NK-92 (cell line): ENCODE measurements around the gene TULP3.

Source experiments
- DNase-seq: peaks from one replicate; lab custom pipeline; 2025; ENCODE audit not compliant: unreplicated experiment; lab: John Stamatoyannopoulos, UW

Gene TULP3

GRCh38 chr12:2925322-2925995 is 34.8 kb downstream of the TULP3 start:
- DNase-seq = no peak

DNA sequence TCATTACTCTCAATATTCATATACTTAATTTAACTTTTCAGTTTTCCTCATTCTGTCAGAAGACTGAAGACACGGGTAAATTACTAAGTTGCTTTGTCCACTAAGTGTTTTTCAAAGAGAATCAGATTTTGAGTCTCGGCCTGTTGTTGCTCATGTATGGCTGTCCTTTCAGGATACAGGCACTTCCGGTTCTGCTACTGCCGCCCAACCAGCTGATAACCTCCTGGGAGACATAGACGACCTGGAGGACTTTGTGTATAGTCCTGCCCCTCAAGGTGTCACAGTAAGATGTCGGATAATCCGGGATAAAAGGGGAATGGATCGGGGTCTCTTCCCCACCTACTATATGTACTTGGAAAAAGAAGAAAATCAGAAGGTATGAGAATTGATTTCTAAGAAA is 40.2 kb downstream of the TULP3 start:
- no peak for DNase-seq

- DNase-seq = no peak
Measured at GRCh38 chr12:2933586-2933985, 42.9 kb downstream of the TULP3 start.

DNA sequence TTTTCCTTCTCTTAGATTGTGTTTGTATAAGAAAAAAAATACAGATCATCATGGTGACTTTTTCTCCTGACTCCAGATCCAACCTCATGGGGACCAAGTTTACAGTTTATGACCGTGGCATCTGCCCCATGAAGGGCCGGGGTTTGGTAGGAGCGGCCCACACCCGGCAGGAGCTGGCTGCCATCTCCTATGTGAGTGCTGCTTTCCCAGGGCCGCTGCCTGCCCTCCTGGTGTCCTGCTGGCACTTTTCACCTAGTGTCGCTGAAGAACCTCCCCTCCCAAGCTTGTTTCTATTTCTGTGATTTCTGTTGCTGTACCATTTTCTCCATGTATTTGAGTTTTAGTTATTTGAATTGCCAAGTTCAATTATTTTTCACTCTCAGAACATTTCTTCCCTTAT is 43.7 kb downstream of the TULP3 start:
- no peak for DNase-seq

GRCh38 chr12:2936301-2936700 is 45.6 kb downstream of the TULP3 start:
- DNase-seq = no peak

DNA sequence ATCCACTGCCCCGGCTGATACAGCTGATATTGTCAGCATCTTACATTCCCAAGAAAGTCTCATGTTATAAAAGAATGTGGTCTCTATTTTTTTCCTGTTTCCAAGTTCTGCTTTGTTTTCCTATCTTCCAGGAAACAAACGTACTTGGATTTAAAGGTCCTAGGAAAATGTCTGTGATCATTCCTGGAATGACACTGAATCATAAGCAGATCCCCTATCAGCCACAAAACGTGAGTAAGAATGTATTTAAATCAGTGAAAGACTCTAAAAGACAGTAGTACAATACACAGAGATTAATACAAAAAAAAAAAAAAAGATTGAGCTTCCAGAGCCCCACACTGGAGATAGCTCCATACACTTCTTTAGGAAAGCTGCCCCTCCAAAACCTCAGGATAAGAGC is 46.8 kb downstream of the TULP3 start:
- no peak for DNase-seq

GRCh38 chr12:2939191-2939590 is 48.5 kb downstream of the TULP3 start:
- DNase-seq = no peak

GRCh38 chr12:2940564-2940963 is 49.9 kb downstream of the TULP3 start:
- no peak for DNase-seq

GRCh38 chr12:2941524-2941923 is 50.8 kb downstream of the TULP3 start:
- no peak for DNase-seq

GRCh38 chr12:2944401-2945047 is 53.8 kb downstream of the TULP3 start:
- no peak for DNase-seq

DNA sequence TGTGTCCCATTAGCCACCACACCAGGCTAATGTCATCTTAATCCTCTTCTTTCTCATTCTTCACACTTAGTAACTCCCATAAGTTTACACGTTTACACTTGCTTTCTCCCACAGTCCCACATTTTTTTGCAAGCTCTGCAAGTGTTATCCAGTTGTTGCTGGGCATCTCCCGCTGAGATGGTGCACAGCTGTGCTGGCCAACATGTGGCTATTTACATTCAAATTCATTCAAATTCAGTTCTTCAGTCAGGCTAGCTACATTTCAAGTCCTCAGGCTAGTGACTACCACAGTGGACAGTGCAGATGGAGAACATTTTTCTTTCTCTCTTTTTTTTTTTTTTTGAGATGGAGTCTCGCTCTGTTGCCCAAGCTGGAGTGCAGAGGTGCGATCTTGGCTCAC is 58.7 kb downstream of the TULP3 start:
- no peak for DNase-seq

- no peak for DNase-seq
Measured at GRCh38 chr12:2955888-2956287, 65.2 kb downstream of the TULP3 start.

GRCh38 chr12:2957816-2958431 is 67.2 kb downstream of the TULP3 start:
- DNase-seq = no peak

GRCh38 chr12:2958432-2959191 is 67.9 kb downstream of the TULP3 start:
- no peak for DNase-seq

GRCh38 chr12:2959192-2959504 is 68.5 kb downstream of the TULP3 start, which contains the start of gene TEAD4:
TEAD4 (plus strand) TSS chr12:2959397.
- DNase-seq = no peak

- no peak for DNase-seq
Measured at GRCh38 chr12:2959505-2960389, 69.1 kb downstream of the TULP3 start.

DNA sequence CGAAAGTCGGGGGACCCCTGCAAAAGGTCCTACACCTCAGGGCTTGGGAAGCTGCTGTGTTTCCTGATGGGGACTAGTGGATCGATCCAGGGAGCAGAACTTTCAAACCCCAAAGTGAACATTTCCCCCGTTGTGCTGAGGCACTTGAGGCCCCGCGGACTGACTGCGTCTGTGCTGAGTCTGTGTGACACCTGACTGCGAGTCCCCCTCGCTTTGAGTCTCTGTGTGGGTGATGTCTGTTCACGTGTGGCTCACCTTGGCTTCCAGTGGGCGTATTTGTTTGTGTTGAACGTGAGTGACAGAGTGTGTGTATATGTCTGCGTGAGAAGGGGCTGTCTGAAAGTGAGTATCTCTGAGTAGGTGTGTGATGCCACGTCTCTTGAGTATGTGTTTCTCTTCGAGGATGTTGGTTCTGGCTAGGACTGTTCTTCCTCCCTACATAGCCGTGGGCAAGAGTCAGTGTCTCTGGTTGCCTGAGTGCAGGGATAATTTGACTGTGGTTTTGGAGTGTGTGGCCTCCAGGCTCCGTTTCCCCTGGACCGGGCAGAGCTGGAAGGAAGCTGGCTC is 69.8 kb downstream of the TULP3 start:
- DNase-seq = no peak

- no peak for DNase-seq
Measured at GRCh38 chr12:2960996-2961616, 70.4 kb downstream of the TULP3 start.

GRCh38 chr12:2961705-2962104 is 71.0 kb downstream of the TULP3 start:
- no peak for DNase-seq

DNA sequence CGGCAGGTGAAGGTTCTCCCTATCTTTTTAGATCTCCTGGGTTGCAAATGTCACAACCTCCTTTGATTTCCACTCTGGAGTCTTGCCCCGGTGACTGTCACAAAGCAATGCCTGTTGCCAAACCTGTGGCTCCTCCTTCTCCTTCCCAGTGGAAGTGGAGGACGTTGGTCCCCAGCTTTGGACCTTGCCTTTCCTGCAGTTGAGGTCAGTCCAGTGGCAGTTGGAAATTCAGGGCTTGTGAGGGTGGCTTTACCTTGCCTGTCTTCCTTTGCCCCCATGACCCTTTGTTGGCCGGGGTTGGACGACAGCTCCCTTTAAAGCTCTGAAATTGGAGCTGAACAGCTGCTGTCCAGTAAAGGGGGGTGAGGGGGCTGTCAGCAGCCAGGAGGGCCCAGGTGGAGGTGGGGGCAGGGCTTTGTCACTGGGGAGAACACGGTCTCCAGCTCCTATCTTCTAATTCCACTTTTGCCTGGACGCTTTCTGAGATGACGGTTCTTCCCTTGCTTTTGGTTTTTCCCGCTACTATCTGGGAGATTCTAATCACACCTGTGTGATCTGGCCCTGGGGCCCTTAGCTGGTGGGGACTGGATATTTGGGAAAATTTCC is 72.6 kb downstream of the TULP3 start:
- no peak for DNase-seq
